Vagina (tissue), 2 donors: ENCODE measurements around the gene HOXD11. TPM values are rescaled to one million over a fixed set of nuclear protein-coding genes. Genes with fewer than 3 reads are reported as not detected.

Experiments
- DNase-seq, 2 donors: peaks; one replicate each; pipeline ENCODE4 v3.0.0-alpha.2; 2017; ENCODE audit errors: extremely low spot score in 2 of 2
- H3K27ac ChIP-seq: fragments of 200-600 bp; sonication (generic); one replicate; pipeline ENCODE4 v1.5.1; 2019
- H3K27me3 ChIP-seq: fragments of 200-600 bp; sonication (generic); one replicate; pipeline ENCODE4 v1.5.1; 2019
- H3K36me3 ChIP-seq, 2 donors: fragments of 200-600 bp; sonication (generic); one replicate each; pipeline ENCODE4 v1.5.1; 2017 to 2019
- H3K4me1 ChIP-seq: fragments of 200-600 bp; sonication (generic); one replicate; pipeline ENCODE4 v1.5.1; 2019
- H3K4me3 ChIP-seq, 2 donors: fragments of 200-600 bp; sonication (generic); 1 replicate in 1 of 2; 2 replicates in 1 of 2; pipeline ENCODE4 v1.5.1; 2016 to 2019
- H3K9me3 ChIP-seq: fragments of 200-600 bp; sonication (generic); one replicate; pipeline ENCODE4 v1.5.1; 2019
- CTCF ChIP-seq, 3 experiments: fragments of 450-650 bp in 2 of 3; fragments of 200-600 bp in 1 of 3; sonication (generic) in 1 of 3; IDR thresholded peaks; one replicate each; pipeline ENCODE4 v1.5.1; 2017 to 2019; ENCODE audit warnings: antibody characterized with exemption in 3 of 3, mild to moderate bottlenecking in 2 of 3, moderate library complexity in 2 of 3
- POLR2A ChIP-seq, 2 donors: fragments of 450-650 bp; IDR thresholded peaks; one replicate each; pipeline ENCODE4 v1.6.1; 2017; ENCODE audit warnings: antibody characterized with exemption in 2 of 2, mild to moderate bottlenecking in 2 of 2, moderate library complexity in 2 of 2
- POLR2AphosphoS5 ChIP-seq, 2 donors: sonication (generic); formaldehyde crosslinking; IDR thresholded peaks; one replicate each; pipeline ENCODE4 v1.9.0; 2017; ENCODE audit warnings: antibody characterized with exemption in 2 of 2, mild to moderate bottlenecking in 2 of 2, low read depth in 1 of 2; ENCODE audit not compliant: insufficient read depth in 1 of 2
- intact Hi-C: fragments of 100-400 bp; cut with DNase I; formaldehyde crosslinking; loops from one replicate; pipeline ENCODE4 v1.15.1; 2023
- total RNA-seq: library from RNA; depleted of rRNA; stranded (reverse); fragments of >200 nt; gene quantifications from one replicate; pipeline ENCODE4 v1.2.3, GENCODE V29; 2016

HOXD11 gene
- 19.4 TPM for total RNA-seq

- Histone ChIP-seq H3K27ac (peak within 1 kb of the TSS; percentile 82), H3K27me3 (no peaks in the 10 kb centered on the region), H3K9me3 (no peaks in the 10 kb centered on the region), H3K36me3 (no peaks in the 10 kb centered on the region), H3K4me3 (peak within 1 kb of the TSS; percentile 54 to 59), H3K4me1 (peaks cover 71% of the 10 kb centered on the region)
- TF ChIP-seq CTCF (IDR thresholded peaks at IDR 0.05) (no peak), POLR2A (IDR thresholded peaks at IDR 0.05) (no peak), POLR2AphosphoS5 (IDR thresholded peaks at IDR 0.05; ENCODE audit: insufficient read depth in 1 of 2, low read depth in 1 of 2) (peak in 1 of 2 donors; percentile 63)
- intact Hi-C loops = loop anchor here (1.0 kb wide), 1 partner anchor 23 kb away; no protein-coding TSS in a partner anchor
- DNase-seq = no peak
These were observed at the start of gene HOXD11 for GRCh38 chr2:176106581-176107539. TSS of gene HOXD11 (plus strand) at chr2:176107280. CDS start at chr2:176107356, 76 bp downstream.

- Histone ChIP-seq H3K36me3 (no peaks in the 10 kb centered on the region), H3K4me3 (no peak overlapping the region), H3K9me3 (no peaks in the 10 kb centered on the region), H3K4me1 (no peaks in the 10 kb centered on the region), H3K27me3 (no peaks in the 10 kb centered on the region), H3K27ac (no peak overlapping the region)
- intact Hi-C loops = no loop called here
- TF ChIP-seq CTCF (IDR thresholded peaks at IDR 0.05) = no peak
- no peak for TF ChIP-seq POLR2A (IDR thresholded peaks at IDR 0.05)
- TF ChIP-seq POLR2AphosphoS5 (IDR thresholded peaks at IDR 0.05; ENCODE audit: insufficient read depth in 1 of 2, low read depth in 1 of 2) = no peak
- no peak for DNase-seq
These were observed 43.1 kb upstream of the HOXD11 start for GRCh38 chr2:176063958-176064357.

- no peaks in the 10 kb centered on the region for H3K27me3 ChIP-seq
- H3K9me3 ChIP-seq = no peaks in the 10 kb centered on the region
- intact Hi-C loops = no loop called here
- TF ChIP-seq POLR2AphosphoS5 (IDR thresholded peaks at IDR 0.05; ENCODE audit: insufficient read depth in 1 of 2, low read depth in 1 of 2) (no peak), POLR2A (IDR thresholded peaks at IDR 0.05) (no peak), CTCF (IDR thresholded peaks at IDR 0.05) (no peak)
- no peak for DNase-seq
- no peaks in the 10 kb centered on the region for H3K36me3 ChIP-seq
- H3K4me1 ChIP-seq = no peaks in the 10 kb centered on the region
- no peak overlapping the region for H3K4me3 ChIP-seq
- H3K27ac ChIP-seq = no peak overlapping the region
These were observed 40.2 kb upstream of the HOXD11 start for GRCh38 chr2:176066645-176067588.

GRCh38 chr2:176067589-176068418 lies 39.3 kb upstream of the HOXD11 start:
- Histone ChIP-seq H3K27me3 (no peaks in the 10 kb centered on the region), H3K36me3 (no peaks in the 10 kb centered on the region), H3K27ac (no peak overlapping the region), H3K4me1 (no peaks in the 10 kb centered on the region), H3K9me3 (no peaks in the 10 kb centered on the region), H3K4me3 (no peak overlapping the region)
- no peak for DNase-seq
- intact Hi-C loops = no loop called here
- no peak for TF ChIP-seq CTCF (IDR thresholded peaks at IDR 0.05)
- no peak for TF ChIP-seq POLR2A (IDR thresholded peaks at IDR 0.05)
- TF ChIP-seq POLR2AphosphoS5 (IDR thresholded peaks at IDR 0.05; ENCODE audit: insufficient read depth in 1 of 2, low read depth in 1 of 2) = no peak
